Endothelial cell of umbilical vein (primary cell): ENCODE measurements around the gene UNC5C. TPM values are rescaled to one million over a fixed set of nuclear protein-coding genes. Genes with fewer than 3 reads are reported as not detected.

Experiments
- BruUV-seq: library from RNA; stranded (reverse); fragments of 400-500 nt; replicated peaks from 2 replicates; lab custom pipeline; 2021; lab: Mats Ljungman, UMichigan
- CTCF ChIA-PET: fragments of 300-600, 350-600 bp; sonication (Branson Sonifier 250); formaldehyde crosslinking; loops from one replicate; lab custom pipeline; 2021; ENCODE audit warnings: antibody characterized with exemption, inconsistent platforms; lab: Charles Lee
- POLR2A ChIA-PET: fragments of 300-600, 350-600 bp; sonication (Branson Sonifier 250); formaldehyde crosslinking; loops from one replicate; lab custom pipeline; 2021; ENCODE audit warnings: antibody characterized with exemption, inconsistent platforms; lab: Charles Lee
- DNase-seq: peaks from one replicate; pipeline ENCODE4 v3.0.0-alpha.2; 2011; ENCODE audit warnings: low read depth, low spot score
- FAIRE-seq: peaks from 2 replicates; lab custom pipeline; 2011; peaks lifted over from hg19 to GRCh38; lab: Jason Lieb, UNC
- H2AFZ ChIP-seq: 2 replicates; pipeline ENCODE4 v1.6.0; 2012; ENCODE audit warnings: low read depth, low read length, control low read depth, inconsistent platforms
- H3K27ac ChIP-seq: 2 replicates; pipeline ENCODE4 v1.5.1; 2011; ENCODE audit warnings: low read depth, mild to moderate bottlenecking, control low read depth, low read length, moderate library complexity; ENCODE audit not compliant: insufficient read depth
- H3K27me3 ChIP-seq, 2 experiments: 2 replicates each; pipeline versions ENCODE4 v1.6.0 to v1.6.1; 2011; ENCODE audit warnings: low read length in 2 of 2, mixed read lengths in 1 of 2; ENCODE audit not compliant: control insufficient read depth in 2 of 2, insufficient read depth in 2 of 2
- H3K36me3 ChIP-seq, 2 experiments: 2 replicates in 1 of 2; 3 replicates in 1 of 2; pipeline ENCODE4 v1.5.1; 2011; ENCODE audit warnings: low read length in 2 of 2, mild to moderate bottlenecking in 1 of 2, moderate library complexity in 1 of 2; ENCODE audit not compliant: control insufficient read depth in 2 of 2, insufficient read depth in 2 of 2; ENCODE audit errors: extremely low read depth in 1 of 2
- H3K4me1 ChIP-seq: 3 replicates; pipeline ENCODE4 v1.5.1; 2011; ENCODE audit warnings: mild to moderate bottlenecking, low read length; ENCODE audit not compliant: control insufficient read depth, insufficient read depth; ENCODE audit errors: extremely low read depth
- H3K4me2 ChIP-seq: 2 replicates; pipeline ENCODE4 v1.6.1; 2011; ENCODE audit warnings: low read length, control low read depth, mixed read lengths; ENCODE audit not compliant: insufficient read depth
- H3K4me3 ChIP-seq, 3 experiments: fragments of 200-600 bp in 1 of 3; sonication (generic), shearing (Covaris generic) in 1 of 3; replicated peaks in 1 of 3; 2 replicates each; pipeline ENCODE4 v1.5.1; 2011 to 2016; ENCODE audit warnings: control low read depth in 3 of 3, low read length in 3 of 3, mild to moderate bottlenecking in 2 of 3, inconsistent platforms in 1 of 3, low read depth in 1 of 3, moderate library complexity in 1 of 3; ENCODE audit not compliant: insufficient read depth in 1 of 3
- H3K79me2 ChIP-seq: 2 replicates; pipeline ENCODE4 v1.6.0; 2012; ENCODE audit warnings: low read length, inconsistent platforms; ENCODE audit not compliant: control insufficient read depth, insufficient read depth
- H3K9ac ChIP-seq: replicated peaks from 2 replicates; pipeline ENCODE3; 2011; ENCODE audit warnings: low read length, control low read depth; ENCODE audit not compliant: insufficient read depth; ENCODE audit errors: extremely low read depth
- H3K9me1 ChIP-seq: replicated peaks from 3 replicates; pipeline ENCODE4 v1.6.0; 2011; ENCODE audit warnings: mild to moderate bottlenecking, low read length; ENCODE audit not compliant: control insufficient read depth, insufficient read depth; ENCODE audit errors: extremely low read depth
- H3K9me3 ChIP-seq: replicated peaks from 2 replicates; pipeline ENCODE4 v1.5.1; 2012; ENCODE audit warnings: low read length, inconsistent platforms; ENCODE audit not compliant: control insufficient read depth, insufficient read depth
- H4K20me1 ChIP-seq: replicated peaks from 2 replicates; pipeline ENCODE3; 2011; ENCODE audit warnings: mild to moderate bottlenecking, low read length; ENCODE audit not compliant: control insufficient read depth, insufficient read depth; ENCODE audit errors: extremely low read depth
- EZH2 ChIP-seq: IDR thresholded peaks from 2 replicates; pipeline ENCODE4 v1.6.1; 2012; ENCODE audit warnings: borderline replicate concordance, low read depth, mild to moderate bottlenecking, moderate library complexity, low read length, inconsistent platforms; ENCODE audit not compliant: severe bottlenecking
- FOS ChIP-seq: IDR thresholded peaks from 2 replicates; pipeline ENCODE4 v1.6.1; 2011; ENCODE audit warnings: mild to moderate bottlenecking, low read length, moderate library complexity, borderline replicate concordance; ENCODE audit not compliant: insufficient read depth
- GATA2 ChIP-seq: IDR thresholded peaks from 2 replicates; pipeline ENCODE4 v1.7.0; 2011; ENCODE audit warnings: low read depth, mild to moderate bottlenecking, moderate library complexity, mixed read lengths, low read length; ENCODE audit not compliant: insufficient read length, insufficient read depth
- JUN ChIP-seq: IDR thresholded peaks from 2 replicates; pipeline ENCODE4 v1.6.1; 2011; ENCODE audit warnings: borderline replicate concordance, low read depth; ENCODE audit not compliant: insufficient read length, insufficient read depth
- MYC ChIP-seq: IDR thresholded peaks from one replicate; pipeline ENCODE4 v1.6.1; 2011; ENCODE audit warnings: mild to moderate bottlenecking, low read depth, low read length
- POLR2A ChIP-seq: IDR thresholded peaks from 2 replicates; pipeline ENCODE4 v1.6.1; 2012; ENCODE audit warnings: low read depth, mild to moderate bottlenecking, control low read depth, low read length
- POLR2AphosphoS5 ChIP-seq: IDR thresholded peaks from 2 replicates; pipeline ENCODE4 v1.6.1; 2012; ENCODE audit warnings: low read depth, mild to moderate bottlenecking, control low read depth, low read length, moderate library complexity; ENCODE audit not compliant: insufficient read depth
- dilution Hi-C: fragments of 300-500 bp; cut with MboI; formaldehyde crosslinking; loops from one replicate; pipeline ENCODE4 v1.15.0; 2019; ENCODE audit warnings: low sequenced_read_pairs; ENCODE audit not compliant: extremely low pct_ligation_motif_present
- intact Hi-C: fragments of 100-400 bp; cut with micrococcal nuclease; formaldehyde crosslinking; loops from one replicate; pipeline ENCODE4 v1.10.0; 2022
- polyA plus RNA-seq, 4 experiments: library from polyadenylated mRNA; depleted of rRNA in 3 of 4; stranded (reverse) in 3 of 4; unstranded in 1 of 4; fragments of >200 nt; gene quantifications; 2 replicates each; pipeline versions ENCODE4 v1.2.1 to v1.2.3, GENCODE V29; 2011 to 2012; ENCODE audit warnings: missing spikeins in 1 of 4
- total RNA-seq: library from RNA; stranded (reverse); gene quantifications from 2 replicates; pipeline ENCODE4 v1.2.3, GENCODE V29; 2021
- TF ChIP-seq, protein P1 (sequence below), 2 donors: IDR thresholded peaks; 1 replicate in 1 of 2; 2 replicates in 1 of 2; pipeline ENCODE4 v1.5.1; 2011; ENCODE audit warnings: low read length in 2 of 2, mild to moderate bottlenecking in 2 of 2, moderate library complexity in 2 of 2, control low read depth in 1 of 2, inconsistent platforms in 1 of 2, low read depth in 1 of 2; ENCODE audit not compliant: insufficient read depth in 1 of 2; ENCODE audit errors: extremely low read depth in 1 of 2
- TF ChIP-seq, protein P2 (sequence below): IDR thresholded peaks from 2 replicates; pipeline ENCODE4 v1.6.1; 2011; ENCODE audit not compliant: insufficient read depth, insufficient read length

UNC5C gene
- total and polyA plus RNA-seq, 2 donors (not counting 3 experiments of a cell fraction or from before 2014, with no cell fraction given), result 0.44 to 0.53 TPM

DNA sequence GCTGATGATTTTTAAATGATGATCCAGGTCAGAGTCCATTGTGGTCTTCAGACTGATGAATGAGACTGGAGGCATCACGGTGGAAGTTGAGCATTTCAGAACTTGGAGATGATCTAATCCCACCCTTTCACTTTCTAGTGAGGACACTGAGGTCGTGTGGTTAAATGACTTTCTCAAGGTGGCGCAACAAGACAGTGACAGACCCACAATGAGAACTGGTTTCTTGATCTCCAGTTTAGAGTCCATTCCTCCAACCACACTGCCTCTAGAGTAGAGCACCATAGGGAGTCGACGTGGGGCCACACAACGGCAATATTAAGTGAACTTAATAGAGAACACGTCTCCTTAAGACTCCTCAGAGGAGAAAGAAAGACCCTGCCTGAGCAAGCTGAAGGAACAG, 381.0 kb downstream of the UNC5C start:
- BruUV-seq, result no TSS peak
- intact Hi-C loops, result loop anchor here (2.0 to 10.0 kb wide), 6 partner anchors 195 to 867 kb away; partner anchors contain the start of gene UNC5C
- CTCF ChIA-PET, result interaction anchor here (0.9 to 2.0 kb wide), 8 partner anchors 12 to 1985 kb away, joined by 3 to 13 read pairs (median 6); no protein-coding TSS in a partner anchor
- H3K4me2 ChIP-seq, result no peak overlapping the region
- H3K4me1 ChIP-seq, result no peaks in the 10 kb centered on the region
- dilution Hi-C loops, result no loop called here
- H2AFZ ChIP-seq, result no peak overlapping the region
- TF ChIP-seq MYC (no peak), JUN (no peak), GATA2 (no peak), EZH2 (no peak), POLR2AphosphoS5 (no peak), POLR2A (no peak), FOS (no peak)
- TF ChIP-seq, protein P1, sequence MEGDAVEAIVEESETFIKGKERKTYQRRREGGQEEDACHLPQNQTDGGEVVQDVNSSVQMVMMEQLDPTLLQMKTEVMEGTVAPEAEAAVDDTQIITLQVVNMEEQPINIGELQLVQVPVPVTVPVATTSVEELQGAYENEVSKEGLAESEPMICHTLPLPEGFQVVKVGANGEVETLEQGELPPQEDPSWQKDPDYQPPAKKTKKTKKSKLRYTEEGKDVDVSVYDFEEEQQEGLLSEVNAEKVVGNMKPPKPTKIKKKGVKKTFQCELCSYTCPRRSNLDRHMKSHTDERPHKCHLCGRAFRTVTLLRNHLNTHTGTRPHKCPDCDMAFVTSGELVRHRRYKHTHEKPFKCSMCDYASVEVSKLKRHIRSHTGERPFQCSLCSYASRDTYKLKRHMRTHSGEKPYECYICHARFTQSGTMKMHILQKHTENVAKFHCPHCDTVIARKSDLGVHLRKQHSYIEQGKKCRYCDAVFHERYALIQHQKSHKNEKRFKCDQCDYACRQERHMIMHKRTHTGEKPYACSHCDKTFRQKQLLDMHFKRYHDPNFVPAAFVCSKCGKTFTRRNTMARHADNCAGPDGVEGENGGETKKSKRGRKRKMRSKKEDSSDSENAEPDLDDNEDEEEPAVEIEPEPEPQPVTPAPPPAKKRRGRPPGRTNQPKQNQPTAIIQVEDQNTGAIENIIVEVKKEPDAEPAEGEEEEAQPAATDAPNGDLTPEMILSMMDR (IDR thresholded peaks at IDR 0.05; ENCODE audit: extremely low read depth in 1 of 2, insufficient read depth in 1 of 2, low read depth in 1 of 2, low read length in 2 of 2), result no peak
- TF ChIP-seq, protein P2, sequence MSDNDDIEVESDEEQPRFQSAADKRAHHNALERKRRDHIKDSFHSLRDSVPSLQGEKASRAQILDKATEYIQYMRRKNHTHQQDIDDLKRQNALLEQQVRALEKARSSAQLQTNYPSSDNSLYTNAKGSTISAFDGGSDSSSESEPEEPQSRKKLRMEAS, result no peak
- H3K36me3 ChIP-seq, result no peaks in the 10 kb centered on the region
- no peaks in the 10 kb centered on the region for H4K20me1 ChIP-seq
- FAIRE-seq (no peak), DNase-seq (no peak)
- H3K27ac ChIP-seq, result no peak overlapping the region
- POLR2A ChIA-PET, result no interaction called here
- no peak overlapping the region for H3K4me3 ChIP-seq
- no peaks in the 10 kb centered on the region for H3K9me1 ChIP-seq
- no peaks in the 10 kb centered on the region for H3K9me3 ChIP-seq
- H3K27me3 ChIP-seq, result no peaks in the 10 kb centered on the region
- no peak overlapping the region for H3K9ac ChIP-seq
- no peaks in the 10 kb centered on the region for H3K79me2 ChIP-seq
